Non-pigmented ciliary epithelial cell (primary cell): ENCODE results near the gene TCF12.
"Not testable (repeated sequence)": the region's sequence is repeated elsewhere in the genome, so short reads cannot be mapped to it uniquely, and the experiment has no call there.

Experiments
- DNase-seq: peaks from one replicate; pipeline ENCODE4 v3.0.0-alpha.2; 2010; ENCODE audit warnings: low read depth

Gene TCF12

GRCh38 chr15:57135800-57136199, 217.4 kb downstream of the TCF12 start:
- no peak for DNase-seq

- DNase-seq: peak; percentile 57
These were observed 219.9 kb downstream of the TCF12 start for GRCh38 chr15:57138349-57138788.

GRCh38 chr15:57143511-57144078, 225.2 kb downstream of the TCF12 start:
- DNase-seq: no peak

DNA sequence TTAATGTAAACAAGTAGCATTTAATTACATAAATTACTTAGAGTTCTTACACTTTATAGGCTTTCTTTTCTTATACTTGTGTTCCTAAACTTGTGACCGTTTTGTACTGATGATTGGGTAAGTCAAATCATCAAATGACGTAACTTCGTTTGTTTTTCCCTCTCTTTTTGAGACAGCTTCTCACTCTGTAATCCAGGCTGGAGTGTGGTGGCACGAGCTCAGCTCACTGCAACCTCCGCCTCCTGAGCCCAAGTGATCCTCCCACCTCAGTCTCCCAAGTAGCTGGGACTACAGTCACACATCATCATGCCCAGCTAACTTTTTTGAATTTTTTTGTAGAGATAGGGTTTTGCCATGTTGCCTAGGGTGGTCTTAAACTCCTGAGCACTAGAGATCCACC, 226.0 kb downstream of the TCF12 start:
- no peak for DNase-seq

DNA sequence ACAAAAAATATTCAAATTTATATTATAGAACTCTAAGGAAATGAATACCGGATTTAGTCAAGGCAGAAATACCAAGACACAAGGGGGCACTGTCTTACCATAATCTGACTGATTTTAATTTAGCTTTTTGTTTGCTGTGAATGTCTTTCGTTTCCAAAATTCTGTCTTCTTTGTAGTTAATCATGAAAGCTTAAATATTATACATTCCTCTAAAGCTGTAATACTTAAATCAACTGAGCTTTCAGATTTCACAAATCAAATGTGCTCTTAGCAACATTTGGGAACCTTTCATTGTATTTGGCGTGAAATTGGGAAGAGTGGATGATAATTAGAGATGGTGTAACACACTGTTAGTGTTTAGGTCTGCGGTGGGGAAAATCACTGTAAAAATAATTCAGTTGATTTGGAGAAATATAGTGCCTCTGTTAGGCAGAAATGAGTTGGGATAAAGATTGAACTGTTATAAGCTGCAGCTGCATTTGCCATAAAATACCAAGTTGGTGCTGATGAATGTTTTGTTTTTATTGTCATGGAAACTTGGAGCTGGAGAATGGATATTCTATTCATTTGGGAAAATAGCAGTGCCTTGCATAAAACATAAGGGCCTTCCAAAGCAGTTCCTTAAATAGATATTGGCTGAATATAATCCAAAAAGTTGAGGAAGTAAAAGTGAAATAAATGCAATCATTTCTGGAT, 228.2 kb downstream of the TCF12 start:
- no peak for DNase-seq

DNA sequence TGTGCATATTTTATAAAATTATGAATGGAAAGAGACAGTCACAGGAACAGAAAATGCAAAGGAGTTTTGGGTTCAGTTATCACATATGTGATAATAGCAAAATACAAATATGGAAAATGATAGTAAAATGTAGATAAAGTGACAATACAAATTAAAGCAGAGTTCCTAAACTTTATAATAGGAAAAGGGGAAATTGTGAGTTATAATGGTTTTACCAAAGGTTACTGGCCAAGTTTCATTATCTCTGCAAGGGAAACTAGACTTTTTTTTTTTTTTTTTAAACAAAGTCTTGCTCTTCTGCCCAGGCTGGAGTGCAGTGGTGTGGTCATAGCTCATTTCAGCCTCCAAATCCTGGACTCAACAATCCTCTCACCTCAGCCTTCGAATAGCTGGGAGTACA, 229.2 kb downstream of the TCF12 start:
- no peak for DNase-seq

DNA sequence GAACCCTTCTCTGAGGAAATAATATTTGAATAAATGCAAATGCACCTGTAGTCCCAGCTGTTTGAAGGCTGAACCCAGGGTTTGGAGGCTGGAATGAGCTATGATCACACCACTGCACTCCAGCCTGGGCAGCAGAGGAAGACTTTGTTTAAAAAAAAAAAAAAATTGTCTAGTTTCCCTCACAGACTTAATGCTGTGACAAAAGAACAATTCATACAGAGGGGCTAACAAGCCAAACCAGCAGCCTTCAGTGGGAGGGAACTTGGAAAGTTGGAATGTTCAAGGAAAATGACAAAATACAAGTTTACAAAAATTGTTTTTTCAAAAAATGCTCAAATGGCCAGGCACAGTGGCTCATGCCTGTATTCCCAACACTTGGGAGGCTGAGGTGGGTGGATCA, 229.8 kb downstream of the TCF12 start:
- no peak for DNase-seq

GRCh38 chr15:57149196-57149595, 230.8 kb downstream of the TCF12 start:
- DNase-seq: no peak

DNA sequence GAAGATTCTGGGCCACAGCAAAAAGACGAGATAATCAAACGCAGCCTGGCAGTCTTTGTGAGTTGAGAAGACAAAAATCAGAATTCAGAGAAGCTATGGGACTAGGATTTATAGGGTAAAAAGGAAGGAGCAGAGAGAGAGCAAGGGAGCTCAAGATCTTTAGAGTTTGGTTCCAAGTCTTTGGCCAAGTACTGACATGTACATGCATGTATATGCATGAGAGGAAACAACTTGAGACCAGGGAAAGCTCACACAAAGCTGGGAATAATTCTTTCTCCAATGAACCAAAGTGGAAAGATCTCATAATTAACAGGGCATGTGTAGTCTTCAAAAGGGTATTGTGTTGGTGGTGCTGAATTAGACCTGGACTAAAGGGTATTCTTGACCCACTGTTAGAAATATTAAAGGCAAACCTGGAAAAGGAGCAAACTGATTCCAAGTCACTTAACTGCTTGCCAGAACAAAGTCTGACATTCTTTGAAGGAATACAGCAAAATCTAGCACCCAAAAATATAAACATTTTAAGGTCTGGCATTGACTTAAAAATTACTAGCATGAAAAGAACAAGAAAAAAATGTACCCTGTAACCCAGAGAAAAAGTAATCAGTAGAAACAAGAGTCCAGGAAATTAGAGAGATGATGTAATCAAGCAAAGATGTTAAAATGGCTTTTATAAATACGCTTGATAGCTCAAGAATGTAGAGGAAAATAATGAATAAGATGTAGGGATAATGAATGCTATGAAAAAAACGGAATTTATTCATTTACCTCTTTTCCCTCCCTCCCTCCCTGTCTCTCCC, 231.8 kb downstream of the TCF12 start:
- DNase-seq: no peak

DNA sequence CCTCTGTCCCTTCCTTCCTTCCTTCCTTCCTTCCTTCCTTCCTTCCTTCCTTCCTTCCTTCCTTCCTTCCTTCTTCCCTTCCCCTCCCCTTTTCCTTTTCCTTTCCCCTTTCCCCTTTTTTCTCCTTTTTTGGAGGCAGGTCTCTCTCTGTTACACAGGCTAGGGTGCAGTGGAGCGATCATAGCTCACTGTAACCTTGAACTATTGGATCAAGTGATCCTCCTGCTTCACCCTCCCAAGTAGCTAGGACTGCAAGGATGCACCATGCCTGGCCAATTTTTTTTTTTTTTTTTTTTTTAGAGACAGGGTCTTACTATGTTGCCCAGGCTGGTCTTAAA, 232.4 kb downstream of the TCF12 start:
- not testable (repeated sequence) for DNase-seq

- no peak for DNase-seq
These were observed 233.7 kb downstream of the TCF12 start for GRCh38 chr15:57152133-57152532.

DNA sequence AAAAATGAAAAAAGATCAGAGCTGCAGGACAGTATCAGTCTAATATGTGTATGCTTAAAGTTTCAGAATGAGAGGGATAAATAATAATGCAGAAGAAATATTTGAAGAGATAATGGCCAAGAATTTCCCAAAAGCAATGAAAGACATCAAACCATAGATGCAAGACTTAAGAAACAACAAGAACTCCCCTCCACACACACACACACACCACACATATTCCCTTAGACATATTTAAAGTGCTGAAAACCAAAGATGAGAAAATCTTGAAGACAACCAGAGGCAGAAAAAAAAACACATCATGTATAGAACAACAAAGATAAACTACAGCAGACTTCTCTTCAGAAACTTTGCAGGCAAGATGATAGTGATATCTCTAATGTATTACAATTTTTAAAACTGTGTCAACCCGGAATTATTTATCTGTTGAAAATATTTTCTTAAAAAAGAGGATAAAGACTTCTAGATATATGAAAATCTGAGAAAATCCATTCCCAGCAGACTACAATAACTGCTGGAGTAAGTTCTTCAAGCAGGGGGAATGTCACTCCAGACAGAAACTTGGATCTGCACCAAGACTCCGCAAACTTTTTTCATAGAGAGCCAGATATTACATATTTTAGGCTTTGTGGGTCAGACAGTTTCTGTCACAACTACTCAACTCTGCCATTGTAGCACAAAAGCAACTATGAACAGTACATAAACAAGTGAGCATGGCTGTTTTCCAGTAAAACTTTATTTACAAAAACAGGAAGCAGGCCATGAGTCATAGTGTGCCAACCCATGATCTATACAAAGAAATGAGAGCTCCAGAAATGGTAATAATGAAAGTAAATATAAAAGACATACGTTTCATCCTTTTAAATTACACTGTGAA, 234.5 kb downstream of the TCF12 start:
- DNase-seq: no peak

DNA sequence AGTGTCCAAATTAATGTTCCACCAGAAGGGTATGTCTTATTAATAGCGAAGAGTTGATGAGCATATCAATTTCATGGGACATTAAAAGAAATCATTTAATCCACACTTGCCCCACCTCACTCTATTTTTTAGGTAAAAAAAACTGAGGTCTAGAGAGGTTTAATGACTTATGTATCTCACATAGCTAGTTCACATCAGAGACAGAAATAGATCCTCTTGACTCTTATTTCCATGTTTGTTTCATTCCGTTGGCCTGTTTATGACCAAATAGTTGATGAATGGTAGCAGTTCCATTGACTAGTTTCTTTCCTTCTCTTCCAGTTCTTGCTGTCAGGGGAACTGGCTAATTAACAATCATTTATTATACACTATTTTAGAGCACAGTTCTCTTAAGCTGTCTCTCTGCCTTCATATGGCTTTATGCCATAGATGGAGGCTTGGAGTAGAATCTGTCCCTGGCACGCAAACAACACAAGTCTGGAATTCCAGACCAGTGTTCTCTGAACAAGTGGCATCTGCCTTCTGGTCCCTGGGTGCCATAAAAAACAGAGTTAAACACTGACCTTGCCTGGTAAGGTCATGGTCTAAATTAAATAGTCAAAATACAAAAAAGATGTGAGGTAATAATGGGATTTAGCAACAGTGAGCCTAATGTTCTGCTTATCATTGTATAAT, 237.9 kb downstream of the TCF12 start:
- DNase-seq: no peak

DNA sequence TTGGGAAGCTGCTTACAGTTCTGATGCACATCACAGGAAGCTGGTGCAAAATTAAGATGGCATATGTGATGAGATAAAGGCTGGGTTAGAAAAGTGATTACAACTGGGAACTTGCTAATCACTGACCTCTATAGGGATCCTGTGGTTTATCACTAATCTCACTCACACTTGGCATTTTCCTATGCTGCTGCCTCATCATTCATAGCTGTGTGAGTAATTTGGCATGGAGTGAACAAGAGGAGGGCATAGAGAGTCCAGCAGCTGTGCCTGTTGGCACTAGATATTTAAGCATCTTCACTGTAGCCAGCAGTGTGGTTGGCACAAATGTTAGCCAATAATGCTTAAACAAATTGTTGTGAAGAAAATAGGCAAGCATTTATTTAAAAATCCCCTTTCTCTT, 240.1 kb downstream of the TCF12 start:
- no peak for DNase-seq

GRCh38 chr15:57158997-57159668, 240.7 kb downstream of the TCF12 start:
- no peak for DNase-seq

DNA sequence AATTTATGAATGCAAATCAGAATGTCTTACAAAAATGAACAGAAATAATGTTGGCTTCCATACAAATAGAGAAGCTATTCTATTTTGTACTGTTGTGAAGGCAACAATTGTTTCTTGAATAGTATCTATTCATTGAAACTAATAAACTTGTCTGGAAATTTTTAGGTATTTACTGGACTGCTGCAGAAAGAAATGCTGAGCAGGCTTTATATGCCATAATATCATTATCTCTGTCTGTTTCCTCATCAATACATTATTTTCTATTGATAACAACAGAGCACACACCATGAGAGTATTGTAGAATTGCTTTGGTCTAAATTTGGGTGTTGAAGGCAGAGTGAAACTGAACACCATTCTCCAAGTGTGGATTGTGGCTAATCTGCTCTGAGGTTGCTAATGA, 241.3 kb downstream of the TCF12 start:
- DNase-seq: no peak

GRCh38 chr15:57160823-57161560, 242.5 kb downstream of the TCF12 start:
- no peak for DNase-seq

DNA sequence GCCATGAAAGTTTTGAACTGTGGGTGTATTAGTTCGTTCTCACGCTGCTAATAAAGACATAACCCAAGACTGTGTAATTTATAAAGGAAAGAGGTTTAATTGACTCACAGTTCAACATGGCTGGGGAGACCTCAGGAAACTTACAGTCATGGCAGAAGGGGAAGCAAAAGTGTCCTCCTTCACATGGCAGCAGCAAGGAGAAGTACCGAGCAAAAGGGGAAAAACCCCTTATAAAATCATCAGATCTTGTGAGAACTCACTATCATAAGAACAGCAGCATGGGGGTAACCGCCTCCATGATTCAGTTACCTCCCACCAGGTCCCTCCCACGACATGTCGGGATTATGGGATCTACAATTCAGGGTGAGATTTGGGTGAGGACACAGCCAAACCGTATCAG, 245.8 kb downstream of the TCF12 start:
- not testable (repeated sequence) for DNase-seq

- DNase-seq: no peak
These were observed 247.5 kb downstream of the TCF12 start for GRCh38 chr15:57165992-57166391.

DNA sequence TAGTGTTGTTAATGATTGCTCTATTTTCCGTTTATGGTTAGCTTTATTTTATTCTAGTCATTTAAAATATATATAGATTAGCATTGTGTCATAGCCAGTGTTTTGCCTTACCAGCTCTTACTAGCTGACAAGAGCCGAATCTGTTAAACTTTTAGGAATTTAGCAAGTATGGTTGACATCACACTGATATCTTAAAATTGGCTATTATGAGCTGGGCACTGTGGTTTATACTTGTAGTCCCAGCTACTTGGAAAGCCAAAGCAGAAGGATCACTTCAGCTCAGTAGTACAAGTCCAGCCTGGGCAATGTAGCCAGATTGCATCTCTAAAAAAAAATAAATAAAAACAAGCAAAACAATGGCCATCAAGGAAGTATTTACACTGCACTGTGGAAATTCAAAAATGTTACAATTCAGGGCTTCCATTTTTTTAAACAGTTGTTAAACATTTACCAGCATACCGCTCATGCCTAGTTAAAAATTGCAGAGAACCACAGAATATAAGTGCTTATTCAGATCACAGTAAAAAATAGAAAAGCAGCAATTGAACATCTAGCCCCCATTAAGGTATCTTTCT, 249.5 kb downstream of the TCF12 start:
- DNase-seq: no peak
